Measurements from ENCODE around the gene AGR3.

AGR3 gene

DNA sequence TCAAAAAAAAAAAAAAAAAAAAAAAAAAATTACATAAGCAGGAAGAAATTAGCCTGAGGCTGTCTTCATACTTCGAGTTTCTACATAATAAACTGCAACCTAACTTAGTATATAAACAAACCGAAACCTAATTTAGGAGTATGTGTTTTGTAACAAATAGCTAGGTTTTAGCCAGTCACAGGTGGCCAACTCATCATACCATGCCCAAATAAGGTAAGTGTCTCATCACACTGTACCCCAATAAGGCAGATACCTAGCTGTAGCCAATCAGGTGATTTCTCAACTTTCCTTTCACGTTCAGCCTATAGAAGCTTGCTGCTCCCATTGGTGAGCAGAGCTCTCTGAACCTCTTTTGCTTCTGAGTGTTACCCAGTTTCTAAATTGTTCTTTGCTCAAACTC, 63.1 kb downstream of the AGR3 start:
- no peak for DNase-seq

DNA sequence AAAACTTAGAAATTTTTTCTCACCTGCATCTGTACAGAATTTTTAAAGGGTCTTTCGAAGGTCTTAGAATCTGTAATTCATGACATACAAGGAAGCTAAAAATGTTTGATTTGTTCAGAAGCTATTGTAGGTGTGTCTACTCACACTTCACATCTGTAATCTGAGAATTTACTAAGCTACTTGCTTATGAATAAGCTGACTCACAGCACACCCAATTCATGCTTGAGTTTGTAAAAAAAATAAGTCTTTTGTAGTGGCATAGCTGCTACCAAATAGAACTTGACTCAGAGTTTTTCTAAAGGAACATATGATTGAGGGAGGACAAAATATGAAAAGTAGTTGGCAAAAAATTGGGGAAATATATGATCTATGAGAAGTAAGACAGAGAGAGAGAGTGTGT, 64.2 kb downstream of the AGR3 start:
- no peak for DNase-seq

DNA sequence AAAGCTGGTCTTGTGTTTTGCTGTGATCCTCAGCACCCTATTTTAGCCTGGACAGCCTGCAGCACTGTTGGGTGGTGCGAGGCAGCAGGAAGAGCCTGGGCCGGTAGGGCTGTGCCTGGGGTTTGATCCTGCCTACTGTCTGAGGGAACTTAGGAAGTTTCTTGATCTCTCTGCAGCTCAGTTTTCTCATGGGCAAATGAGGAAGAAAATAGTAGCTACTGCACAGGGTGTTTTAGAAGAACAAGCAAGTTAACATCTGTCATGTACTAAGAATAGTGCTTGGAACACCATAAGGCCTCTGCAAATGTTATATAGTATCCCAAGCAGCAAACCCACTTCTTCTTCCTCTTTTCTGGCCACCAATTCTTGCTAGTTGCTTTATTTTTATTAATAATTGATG, 65.0 kb downstream of the AGR3 start:
- no peak for DNase-seq

DNA sequence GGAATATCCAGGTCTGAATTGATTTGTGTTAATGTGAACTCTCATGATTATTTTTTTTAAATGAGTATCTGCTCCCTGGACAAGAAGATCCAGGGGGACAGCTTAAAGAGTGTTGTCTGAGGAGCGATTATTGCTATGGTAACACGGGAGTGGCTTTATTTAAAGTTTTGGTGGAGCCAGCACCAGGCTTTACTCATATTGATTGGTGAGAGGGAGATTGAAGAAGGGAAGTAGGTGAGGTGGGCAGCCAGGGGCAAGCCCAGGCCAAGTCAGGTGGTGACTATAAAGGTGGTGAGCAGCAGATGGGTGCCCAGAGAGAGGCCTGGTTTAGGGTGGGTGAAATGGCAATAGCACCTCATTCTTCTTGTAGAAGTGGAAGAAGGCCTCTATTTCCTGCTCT, 66.8 kb downstream of the AGR3 start:
- no peak for DNase-seq

DNA sequence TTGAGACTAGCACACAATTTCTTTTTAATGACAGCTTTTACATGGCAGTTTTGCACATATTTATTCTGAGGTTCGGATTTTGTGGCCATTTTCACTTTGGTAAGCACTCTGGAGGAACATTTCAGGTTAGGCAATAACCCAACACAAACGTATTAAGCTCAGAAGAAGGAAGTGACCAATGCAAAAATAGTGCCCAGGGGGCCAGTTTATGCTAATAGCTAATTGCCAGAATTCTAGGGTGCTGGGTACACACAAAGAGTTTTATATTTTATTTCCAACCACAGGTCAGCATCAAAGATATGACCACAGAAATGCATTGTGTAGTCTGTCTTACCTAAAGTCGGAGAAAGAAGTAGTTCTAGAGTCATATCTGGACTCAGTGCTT, 68.6 kb downstream of the AGR3 start:
- no peak for DNase-seq

DNA sequence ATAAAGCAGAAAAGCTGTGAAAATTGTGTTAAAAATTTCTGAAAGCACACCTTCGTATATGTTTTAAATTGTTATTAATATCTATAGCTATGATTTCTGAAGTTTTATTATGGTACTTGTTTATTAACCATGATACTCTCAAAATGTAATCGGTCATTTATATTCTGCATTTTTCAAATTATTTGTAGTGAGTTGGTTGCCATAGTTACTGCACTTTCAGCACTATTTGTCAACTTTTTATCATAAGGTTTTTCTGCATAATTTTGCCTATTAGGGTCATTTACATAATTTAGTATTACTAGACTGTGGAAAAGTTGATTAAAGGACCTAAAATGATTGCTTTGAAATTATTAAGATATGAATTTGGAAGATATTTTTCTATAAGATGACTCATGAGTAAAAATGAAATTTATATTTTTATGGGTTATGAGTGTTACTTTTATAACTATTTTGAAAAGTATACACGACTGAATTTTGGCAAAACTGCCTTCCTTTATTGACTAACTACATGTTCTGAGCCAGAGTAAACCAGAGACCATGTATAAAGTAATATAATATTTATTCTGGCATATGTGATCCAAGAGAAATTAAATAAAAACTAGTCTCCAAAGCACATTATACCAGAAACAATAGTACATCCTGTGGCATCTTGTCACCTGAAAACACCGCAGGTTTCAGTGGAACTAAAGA, 69.1 kb downstream of the AGR3 start:
- no peak for DNase-seq

DNA sequence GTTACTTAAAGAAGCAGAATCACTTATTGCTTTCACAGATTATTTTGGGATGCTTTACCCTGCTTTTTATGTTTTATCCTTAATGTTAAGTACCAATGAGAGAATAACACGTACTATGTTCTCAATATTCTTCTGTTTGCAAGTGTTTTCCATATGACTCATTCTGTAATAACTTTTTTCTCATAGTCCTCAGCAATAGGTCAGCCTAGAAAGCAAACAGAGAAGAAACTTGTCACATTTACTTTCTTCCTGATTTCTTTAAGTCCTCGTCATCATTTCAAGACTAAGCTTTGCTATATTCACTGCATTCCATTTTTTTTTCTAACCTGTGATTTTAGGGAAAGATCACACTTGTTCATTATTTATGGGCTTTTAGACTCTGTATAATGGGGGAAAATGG, 70.2 kb downstream of the AGR3 start:
- DNase-seq = peak; percentile 40

DNA sequence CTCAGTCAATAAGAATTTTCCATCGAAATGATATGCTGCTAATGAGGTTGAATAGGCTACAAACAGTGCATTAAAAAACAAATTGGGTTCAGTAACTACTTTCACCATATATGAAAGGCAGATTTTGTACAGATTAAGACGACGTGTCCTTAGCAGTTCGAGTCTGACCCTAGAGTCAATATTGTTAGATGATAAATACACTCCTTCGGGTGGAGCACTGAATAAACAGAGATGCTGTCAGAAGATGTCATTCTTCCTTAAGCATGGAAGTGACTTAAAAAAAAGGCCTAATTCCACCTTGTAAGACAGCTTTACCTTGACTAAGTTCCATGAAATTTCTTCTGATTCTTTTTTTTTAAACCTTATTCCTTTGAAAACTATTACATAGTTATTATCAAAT, 71.2 kb downstream of the AGR3 start:
- no peak for DNase-seq

DNA sequence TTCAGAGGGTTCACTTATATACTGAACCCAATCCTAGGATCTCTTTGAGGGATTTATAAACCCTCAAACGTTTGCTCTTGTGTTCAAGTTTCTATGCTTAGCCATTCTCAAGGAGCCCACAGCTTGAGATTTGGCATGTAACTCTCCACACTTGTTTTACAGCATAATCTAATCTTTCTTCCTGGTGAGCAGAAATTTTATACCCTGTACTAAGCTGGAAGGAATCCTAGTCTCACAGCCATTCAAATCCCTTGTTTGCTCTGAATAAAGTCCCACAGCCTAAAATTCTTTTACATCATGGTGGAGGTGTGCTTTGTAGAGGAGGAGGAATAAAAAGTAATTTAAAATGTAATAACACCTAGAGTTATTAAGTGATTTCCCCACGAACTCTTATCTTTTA, 71.7 kb downstream of the AGR3 start:
- no peak for DNase-seq

Data from amniotic stem cell (primary cell).